Bronchial epithelial cell (primary cell): ENCODE data around the gene AFTPH. TPM values are rescaled to one million over a fixed set of nuclear protein-coding genes. Genes with fewer than 3 reads are reported as not detected.

ENCODE experiments used
- DNase-seq: peaks from one replicate; pipeline ENCODE4 v3.0.0-alpha.2; 2010; ENCODE audit warnings: low read depth
- FAIRE-seq: peaks from 2 replicates; lab custom pipeline; 2011; peaks lifted over from hg19 to GRCh38; lab: Jason Lieb, UNC
- H3K27me3 ChIP-seq: 2 replicates; pipeline ENCODE4 v1.5.1; 2011; ENCODE audit warnings: low read length; ENCODE audit not compliant: control insufficient read depth, insufficient read depth
- H3K36me3 ChIP-seq: 2 replicates; pipeline ENCODE4 v1.5.1; 2011; ENCODE audit warnings: low read length; ENCODE audit not compliant: control insufficient read depth, insufficient read depth
- H3K4me3 ChIP-seq: 2 replicates; pipeline ENCODE4 v1.5.1; 2011; ENCODE audit warnings: mild to moderate bottlenecking, low read depth, low read length, control low read depth
- CTCF ChIP-seq: IDR thresholded peaks from 2 replicates; pipeline ENCODE4 v1.5.1; 2011; ENCODE audit warnings: mild to moderate bottlenecking, moderate library complexity, low read length, control low read depth, inconsistent platforms; ENCODE audit not compliant: insufficient read depth, severe bottlenecking
- total RNA-seq: library from RNA; depleted of rRNA; stranded (reverse); fragments of >200 nt; gene quantifications from 2 replicates; pipeline ENCODE4 v1.2.1, GENCODE V29; 2014

Gene AFTPH
- total RNA-seq, 1 donor from 2014 or later = 56.3 TPM

- Histone ChIP-seq H3K4me3 (no peak overlapping the region), H3K36me3 (no peaks in the 10 kb centered on the region), H3K27me3 (no peaks in the 10 kb centered on the region)
- FAIRE-seq (no peak), DNase-seq (no peak)
- TF ChIP-seq CTCF = no peak
Observed at GRCh38 chr2:64601785-64602391, 77.8 kb downstream of the AFTPH start.

- no peak for FAIRE-seq
- no peaks in the 10 kb centered on the region for H3K36me3 ChIP-seq
- no peak for TF ChIP-seq CTCF
- no peaks in the 10 kb centered on the region for H3K27me3 ChIP-seq
- no peak overlapping the region for H3K4me3 ChIP-seq
- DNase-seq = no peak
Observed at GRCh38 chr2:64602436-64602835, 78.3 kb downstream of the AFTPH start.

- no peaks in the 10 kb centered on the region for H3K36me3 ChIP-seq
- H3K27me3 ChIP-seq = no peaks in the 10 kb centered on the region
- DNase-seq (no peak), FAIRE-seq (no peak)
- TF ChIP-seq CTCF = no peak
- no peak overlapping the region for H3K4me3 ChIP-seq
Observed at GRCh38 chr2:64604155-64604554, 80.0 kb downstream of the AFTPH start.

GRCh38 chr2:64605026-64605471, 80.9 kb downstream of the AFTPH start:
- no peak overlapping the region for H3K4me3 ChIP-seq
- no peaks in the 10 kb centered on the region for H3K27me3 ChIP-seq
- TF ChIP-seq CTCF = no peak
- FAIRE-seq = no peak
- DNase-seq = peak; percentile 41
- H3K36me3 ChIP-seq = no peaks in the 10 kb centered on the region

GRCh38 chr2:64605991-64606478, 81.9 kb downstream of the AFTPH start:
- TF ChIP-seq CTCF = no peak
- DNase-seq = no peak
- FAIRE-seq = no peak
- Histone ChIP-seq H3K36me3 (no peaks in the 10 kb centered on the region), H3K4me3 (no peak overlapping the region), H3K27me3 (no peaks in the 10 kb centered on the region)
